ENCODE results near the gene PFKFB2. TPM values are rescaled to one million over a fixed set of nuclear protein-coding genes. Genes with fewer than 3 reads are reported as not detected.
A peak's percentile ranks its signal among the peaks of the same experiment; 100 is the strongest.

Gene PFKFB2
- polyA plus RNA-seq, 1 donor (not counting 4 experiments of a cell fraction or from before 2014, with no cell fraction given): 12.2 TPM

- H4K20me1 ChIP-seq (ENCODE audit: control insufficient read depth, extremely low read depth, insufficient read depth, low read length): no peaks in the 10 kb centered on the region
- H3K27me3 ChIP-seq (ENCODE audit: control insufficient read depth, extremely low read depth, insufficient read depth, low read length): no peaks in the 10 kb centered on the region
- dilution Hi-C loops (cut with MboI; ENCODE audit: extremely low pct_ligation_motif_present, low sequenced_read_pairs): no loop called here
- peak; percentile 57 for FAIRE-seq
- H3K9me3 ChIP-seq (ENCODE audit: control insufficient read depth, low read depth, low read length): no peaks in the 10 kb centered on the region
- H3K4me3 ChIP-seq (ENCODE audit: control insufficient read depth in 2 of 3, extremely low read depth in 1 of 3, insufficient read depth in 2 of 3, low read depth in 1 of 3, low read length in 3 of 3): peak overlapping the region; percentile 70 to 94 (median 81)
- peaks cover 72% of the 10 kb centered on the region for H3K4me1 ChIP-seq (ENCODE audit: control insufficient read depth, extremely low read depth, insufficient read depth, low read length)
- peaks cover 1 to 24% of the 10 kb centered on the region in 2 experiments for H3K36me3 ChIP-seq (ENCODE audit: control insufficient read depth in 2 of 2, extremely low read depth in 1 of 2, insufficient read depth in 2 of 2, low read length in 2 of 2)
- peak overlapping the region; percentile 99 for H3K27ac ChIP-seq (ENCODE audit: control insufficient read depth, insufficient read depth, low read length)
- no peak overlapping the region for H2AFZ ChIP-seq (ENCODE audit: control insufficient read depth, low read length)
- no peak for TF ChIP-seq EZH2 (IDR thresholded peaks at IDR 0.05; ENCODE audit: low read length)
- TF ChIP-seq CTCF (optimal IDR thresholded peaks at IDR 0.05 in 1 of 3, IDR thresholded peaks at IDR 0.05 in 1 of 3, conservative IDR thresholded peaks at IDR 0.05 in 1 of 3; ENCODE audit: extremely low read depth in 1 of 3, insufficient read depth in 2 of 3, low read length in 3 of 3): no peak
- DNase-seq (ENCODE audit: low read depth, low spot score): no peak
- H3K4me2 ChIP-seq (ENCODE audit: control insufficient read depth, extremely low read depth, insufficient read depth, low read depth, low read length): peak overlapping the region; percentile 98
- peaks cover 52% of the 10 kb centered on the region for H3K79me2 ChIP-seq (ENCODE audit: control insufficient read depth, insufficient read depth, low read length)
- H3K9ac ChIP-seq (ENCODE audit: control insufficient read depth, extremely low read depth, insufficient read depth, low read length): peak overlapping the region; percentile 93
- H3K9me1 ChIP-seq (ENCODE audit: control insufficient read depth, extremely low read depth, insufficient read depth, low read length): no peaks in the 10 kb centered on the region
These were observed 21.3 kb upstream of the PFKFB2 start for GRCh38 chr1:207031632-207032264.

- peaks cover 48% of the 10 kb centered on the region for H3K79me2 ChIP-seq (ENCODE audit: control insufficient read depth, insufficient read depth, low read length)
- H3K4me3 ChIP-seq (ENCODE audit: control insufficient read depth in 2 of 3, extremely low read depth in 1 of 3, insufficient read depth in 2 of 3, low read depth in 1 of 3, low read length in 3 of 3): peak within 1 kb of the TSS; percentile 70 to 94 (median 81)
- H3K4me2 ChIP-seq (ENCODE audit: control insufficient read depth, extremely low read depth, insufficient read depth, low read depth, low read length): peak within 1 kb of the TSS; percentile 98
- no peak within 1 kb of the TSS for H2AFZ ChIP-seq (ENCODE audit: control insufficient read depth, low read length)
- TF ChIP-seq CTCF (optimal IDR thresholded peaks at IDR 0.05 in 1 of 3, IDR thresholded peaks at IDR 0.05 in 1 of 3, conservative IDR thresholded peaks at IDR 0.05 in 1 of 3; ENCODE audit: extremely low read depth in 1 of 3, insufficient read depth in 2 of 3, low read length in 3 of 3): no peak
- TF ChIP-seq EZH2 (IDR thresholded peaks at IDR 0.05; ENCODE audit: low read length): no peak
- peaks cover 1 to 23% of the 10 kb centered on the region in 2 experiments for H3K36me3 ChIP-seq (ENCODE audit: control insufficient read depth in 2 of 2, extremely low read depth in 1 of 2, insufficient read depth in 2 of 2, low read length in 2 of 2)
- H4K20me1 ChIP-seq (ENCODE audit: control insufficient read depth, extremely low read depth, insufficient read depth, low read length): no peaks in the 10 kb centered on the region
- H3K9ac ChIP-seq (ENCODE audit: control insufficient read depth, extremely low read depth, insufficient read depth, low read length): peak within 1 kb of the TSS; percentile 93
- no peaks in the 10 kb centered on the region for H3K9me3 ChIP-seq (ENCODE audit: control insufficient read depth, low read depth, low read length)
- peak within 1 kb of the TSS; percentile 99 for H3K27ac ChIP-seq (ENCODE audit: control insufficient read depth, insufficient read depth, low read length)
- dilution Hi-C loops (cut with MboI; ENCODE audit: extremely low pct_ligation_motif_present, low sequenced_read_pairs): no loop called here
- peak; percentile 92 for DNase-seq (ENCODE audit: low read depth, low spot score)
- H3K4me1 ChIP-seq (ENCODE audit: control insufficient read depth, extremely low read depth, insufficient read depth, low read length): peaks cover 66% of the 10 kb centered on the region
- peak; percentile 94 for FAIRE-seq
- H3K9me1 ChIP-seq (ENCODE audit: control insufficient read depth, extremely low read depth, insufficient read depth, low read length): no peaks in the 10 kb centered on the region
- H3K27me3 ChIP-seq (ENCODE audit: control insufficient read depth, extremely low read depth, insufficient read depth, low read length): no peaks in the 10 kb centered on the region
These were observed 20.5 kb upstream of the PFKFB2 start, which contains the start of gene C1orf116 for GRCh38 chr1:207032528-207033017. Gene C1orf116 (minus strand): TSS chr1:207032756. CDS start chr1:207027598, 5,158 bp downstream.
